ENCODE results near the gene DLX2.

DNA sequence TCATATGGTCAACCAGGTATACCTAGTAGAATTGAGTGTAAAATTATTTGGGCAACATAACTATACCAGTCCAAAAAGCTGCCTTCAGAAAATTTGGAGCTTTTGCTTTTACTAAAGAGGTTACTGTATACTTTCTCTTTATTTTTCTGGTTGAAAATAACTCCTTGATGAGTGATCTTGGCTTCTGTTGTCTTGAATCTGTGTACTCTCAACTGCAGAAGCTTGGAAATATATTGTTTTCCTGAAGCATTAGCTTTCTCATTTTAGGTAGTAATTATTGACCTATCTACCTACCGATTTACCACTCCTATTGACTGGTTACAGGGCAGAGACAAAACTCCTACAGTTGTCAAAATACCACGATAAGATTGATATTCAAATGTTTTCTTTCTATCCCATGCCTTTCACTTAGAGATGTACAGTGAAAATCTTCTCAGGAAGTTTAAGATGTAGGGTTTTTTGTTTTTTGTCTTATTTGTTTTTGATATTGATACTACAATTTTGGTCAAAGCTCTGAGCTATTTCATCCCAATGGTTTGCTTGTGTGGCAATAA lies 53.1 kb downstream of the DLX2 start:
- TF ChIP-seq, protein P1, sequence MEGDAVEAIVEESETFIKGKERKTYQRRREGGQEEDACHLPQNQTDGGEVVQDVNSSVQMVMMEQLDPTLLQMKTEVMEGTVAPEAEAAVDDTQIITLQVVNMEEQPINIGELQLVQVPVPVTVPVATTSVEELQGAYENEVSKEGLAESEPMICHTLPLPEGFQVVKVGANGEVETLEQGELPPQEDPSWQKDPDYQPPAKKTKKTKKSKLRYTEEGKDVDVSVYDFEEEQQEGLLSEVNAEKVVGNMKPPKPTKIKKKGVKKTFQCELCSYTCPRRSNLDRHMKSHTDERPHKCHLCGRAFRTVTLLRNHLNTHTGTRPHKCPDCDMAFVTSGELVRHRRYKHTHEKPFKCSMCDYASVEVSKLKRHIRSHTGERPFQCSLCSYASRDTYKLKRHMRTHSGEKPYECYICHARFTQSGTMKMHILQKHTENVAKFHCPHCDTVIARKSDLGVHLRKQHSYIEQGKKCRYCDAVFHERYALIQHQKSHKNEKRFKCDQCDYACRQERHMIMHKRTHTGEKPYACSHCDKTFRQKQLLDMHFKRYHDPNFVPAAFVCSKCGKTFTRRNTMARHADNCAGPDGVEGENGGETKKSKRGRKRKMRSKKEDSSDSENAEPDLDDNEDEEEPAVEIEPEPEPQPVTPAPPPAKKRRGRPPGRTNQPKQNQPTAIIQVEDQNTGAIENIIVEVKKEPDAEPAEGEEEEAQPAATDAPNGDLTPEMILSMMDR (IDR thresholded peaks at IDR 0.05): no peak
- no peak for TF ChIP-seq POLR2A (IDR thresholded peaks at IDR 0.05)

All from adrenal gland (tissue), 5 donors.